ENCODE data around the gene NCAPD3.

- TF ChIP-seq CTCF (IDR thresholded peaks at IDR 0.05): no peak
- TF ChIP-seq POLR2A (IDR thresholded peaks at IDR 0.05): no peak
Measured at GRCh38 chr11:134131628-134132244, 92.0 kb downstream of the NCAPD3 start.

All from ovary (tissue), 3 donors.